Myocyte (in vitro differentiated cells): ENCODE results near the gene VCAN. TPM values are rescaled to one million over a fixed set of nuclear protein-coding genes. Genes with fewer than 3 reads are reported as not detected.

ENCODE experiments used
- DNase-seq: peaks from one replicate; pipeline ENCODE4 v3.0.0-alpha.2; 2012; ENCODE audit warnings: low read depth
- total RNA-seq: library from RNA; depleted of rRNA; stranded (reverse); fragments of >200 nt; gene quantifications from 2 replicates; pipeline ENCODE4 v1.2.3, GENCODE V29; 2014

Gene VCAN
- total RNA-seq, 1 donor from 2014 or later: 137 TPM

DNA sequence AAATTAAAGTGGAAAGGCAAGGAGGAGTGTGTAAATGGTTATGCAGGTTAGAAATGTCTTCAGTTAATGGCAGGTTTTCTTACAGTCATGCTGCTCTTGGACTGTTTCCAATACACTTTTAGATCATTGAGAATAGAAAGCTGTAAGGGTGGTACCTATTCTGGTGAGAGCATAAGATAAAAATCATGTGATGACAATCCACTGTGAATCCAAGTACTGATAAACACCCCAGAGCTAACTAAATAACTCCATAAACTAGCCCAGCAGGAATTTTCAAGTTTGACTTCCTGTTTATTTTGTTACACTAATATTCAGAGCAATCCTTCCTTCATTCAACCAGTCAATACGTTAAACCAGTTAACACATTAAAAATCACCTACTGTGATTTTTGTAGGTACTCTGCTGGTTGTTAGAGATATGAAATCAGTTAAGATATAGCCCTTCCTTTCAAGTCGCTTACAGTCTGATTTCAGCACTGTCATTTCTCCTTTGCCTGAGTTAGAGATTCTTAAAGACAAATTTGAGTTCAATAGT, 22.6 kb downstream of the VCAN start:
- DNase-seq: no peak

DNA sequence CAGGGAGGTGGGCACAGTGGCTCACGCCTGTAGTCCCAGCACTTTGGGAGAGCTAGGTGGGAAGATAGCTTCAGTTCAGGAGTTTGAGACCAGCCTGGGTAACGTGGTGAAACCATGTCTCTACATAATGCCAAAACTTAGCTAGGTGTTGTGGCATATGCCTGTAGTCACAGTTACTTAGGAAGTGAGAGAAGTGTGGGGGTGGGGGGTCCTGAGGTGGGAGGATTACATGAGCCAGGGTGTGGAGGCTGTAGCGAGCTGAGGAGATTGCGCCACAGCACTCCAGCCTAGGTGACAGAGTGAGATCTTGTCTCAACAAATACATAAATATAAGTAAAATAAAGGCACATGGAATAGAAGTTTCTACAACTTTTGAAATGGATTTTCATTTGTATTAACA, 23.1 kb downstream of the VCAN start:
- DNase-seq: no peak

DNA sequence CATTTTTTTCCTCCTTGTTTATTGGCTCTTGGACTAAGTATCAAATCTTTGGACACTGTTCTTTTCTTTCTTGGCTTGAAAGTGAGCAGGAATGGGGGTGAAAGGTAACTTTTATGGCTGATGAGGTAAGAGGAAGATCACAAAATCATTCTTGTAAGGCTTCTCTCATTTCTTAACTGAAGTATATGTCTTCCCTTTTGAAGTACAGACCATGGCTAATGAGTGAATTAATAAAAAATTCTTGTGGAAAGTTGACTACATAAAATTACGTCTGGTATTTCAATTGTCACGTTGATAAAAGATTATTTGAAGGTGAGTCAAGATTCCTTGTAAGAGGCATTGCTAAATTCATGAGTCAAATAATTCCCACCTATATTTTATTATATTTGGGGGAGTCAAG, 25.1 kb downstream of the VCAN start:
- no peak for DNase-seq

DNA sequence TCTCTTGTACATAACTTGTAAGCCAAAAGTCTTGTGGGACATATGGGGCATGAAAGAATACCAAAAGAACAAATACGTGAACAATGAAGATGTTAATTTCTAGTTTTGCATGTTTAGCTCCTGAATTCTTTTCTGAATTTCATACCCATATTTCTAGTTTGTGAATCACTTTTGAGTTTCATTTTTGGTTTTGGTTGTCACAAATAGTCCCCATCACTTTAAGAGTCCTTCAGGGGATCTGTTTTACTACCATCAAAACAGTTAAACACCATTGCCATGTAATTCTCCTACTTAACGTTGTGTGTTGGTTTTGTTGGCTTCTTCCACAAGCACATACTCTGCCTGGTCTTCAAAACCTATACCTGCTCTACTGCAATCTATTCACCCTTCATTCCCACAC, 27.0 kb downstream of the VCAN start:
- no peak for DNase-seq

DNA sequence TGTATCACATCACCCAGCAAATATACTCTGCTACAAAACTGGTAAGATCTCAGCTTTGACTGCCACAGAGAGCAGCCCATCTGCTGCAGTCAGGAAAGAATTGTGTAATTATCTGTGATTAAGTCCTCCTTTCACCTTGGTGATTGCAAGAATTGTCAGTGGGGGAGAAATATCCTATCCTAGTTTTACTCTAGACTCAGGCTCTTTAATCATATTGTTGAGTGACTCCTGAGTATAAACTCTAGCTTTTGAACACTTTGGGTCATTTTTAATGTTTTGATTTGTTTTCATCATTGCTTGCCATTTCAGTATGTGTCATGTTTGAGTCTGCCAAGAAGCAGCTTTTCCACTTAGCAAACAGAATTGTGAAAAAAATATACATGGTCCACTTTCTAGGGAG, 32.1 kb downstream of the VCAN start:
- no peak for DNase-seq

DNA sequence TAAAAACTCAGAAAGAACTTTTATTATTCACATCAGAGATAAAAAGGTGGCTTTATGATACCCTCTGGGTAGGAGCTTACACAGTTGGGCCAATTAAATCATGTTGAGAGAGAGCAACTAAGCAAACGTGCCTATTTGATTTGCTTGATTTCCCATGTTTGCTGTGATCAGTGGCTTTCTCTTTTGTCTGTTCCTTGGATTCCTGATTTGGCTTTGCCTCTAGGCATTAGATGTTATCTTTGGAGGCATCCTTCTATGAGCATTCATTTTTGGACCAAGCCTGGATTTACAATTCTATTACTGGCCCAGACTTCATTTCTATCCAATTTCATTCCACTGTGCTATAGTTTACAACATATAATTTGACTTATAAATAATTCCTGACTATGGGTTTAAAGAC, 35.9 kb downstream of the VCAN start:
- no peak for DNase-seq

DNA sequence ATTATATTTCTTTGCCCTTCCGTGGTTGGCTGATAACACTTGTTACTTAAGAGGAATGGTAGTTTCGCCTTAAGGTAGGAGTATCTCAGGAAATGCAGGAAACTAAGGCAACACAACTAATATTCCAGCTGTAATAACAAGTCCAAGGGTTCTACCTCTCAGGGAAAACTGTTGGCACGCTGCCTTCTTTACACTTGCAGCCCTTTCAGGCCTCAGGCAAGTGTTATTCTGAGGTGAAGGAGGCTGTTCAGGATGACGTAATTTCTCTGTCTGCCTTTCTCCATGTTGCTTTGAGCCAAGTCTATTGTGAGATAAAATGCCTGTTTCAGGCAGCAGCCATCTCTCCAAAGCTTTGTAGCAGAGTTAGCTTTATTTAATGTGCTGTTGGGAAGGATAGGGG, 38.0 kb downstream of the VCAN start:
- peak; percentile 13 for DNase-seq

DNA sequence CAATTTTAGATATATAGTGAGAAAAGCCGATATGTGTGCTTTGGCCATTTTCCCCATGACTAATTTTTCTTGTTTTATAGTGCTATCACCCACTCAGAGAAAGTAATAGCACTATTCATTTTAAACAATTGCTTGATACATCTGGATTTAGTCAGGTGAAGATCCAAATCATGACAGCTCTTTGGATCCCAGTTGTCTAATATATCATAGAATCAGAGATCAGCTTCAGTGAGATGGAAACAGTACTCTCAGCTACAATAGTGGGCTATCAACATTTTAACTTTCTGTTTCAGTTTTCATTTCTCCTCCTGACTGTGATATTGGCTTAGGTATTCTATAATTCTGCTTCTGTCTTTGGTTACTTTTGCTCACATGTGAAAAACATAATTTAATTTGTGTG, 38.7 kb downstream of the VCAN start:
- DNase-seq: no peak

DNA sequence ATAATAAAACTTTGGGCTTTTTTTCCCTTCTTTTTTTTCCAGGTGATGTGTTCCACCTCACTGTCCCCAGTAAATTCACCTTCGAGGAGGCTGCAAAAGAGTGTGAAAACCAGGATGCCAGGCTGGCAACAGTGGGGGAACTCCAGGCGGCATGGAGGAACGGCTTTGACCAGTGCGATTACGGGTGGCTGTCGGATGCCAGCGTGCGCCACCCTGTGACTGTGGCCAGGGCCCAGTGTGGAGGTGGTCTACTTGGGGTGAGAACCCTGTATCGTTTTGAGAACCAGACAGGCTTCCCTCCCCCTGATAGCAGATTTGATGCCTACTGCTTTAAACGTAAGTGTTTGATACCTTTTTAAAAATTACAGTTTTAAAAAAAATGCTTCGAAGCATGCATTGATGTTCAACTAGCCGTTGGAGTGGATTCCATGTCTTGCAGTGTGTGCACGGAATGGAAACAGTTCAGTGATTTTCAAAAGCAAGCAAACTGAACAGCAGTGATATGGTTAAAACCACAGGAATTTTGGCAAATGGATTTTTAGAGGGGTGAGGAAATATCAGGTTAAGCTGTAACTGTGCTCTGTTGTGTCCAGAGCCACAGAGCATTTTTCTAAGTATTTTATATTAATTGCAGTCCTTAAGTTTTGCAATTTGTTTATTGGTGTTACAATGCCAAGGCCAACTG, 40.7 kb downstream of the VCAN start:
- peak; percentile 33 for DNase-seq

DNA sequence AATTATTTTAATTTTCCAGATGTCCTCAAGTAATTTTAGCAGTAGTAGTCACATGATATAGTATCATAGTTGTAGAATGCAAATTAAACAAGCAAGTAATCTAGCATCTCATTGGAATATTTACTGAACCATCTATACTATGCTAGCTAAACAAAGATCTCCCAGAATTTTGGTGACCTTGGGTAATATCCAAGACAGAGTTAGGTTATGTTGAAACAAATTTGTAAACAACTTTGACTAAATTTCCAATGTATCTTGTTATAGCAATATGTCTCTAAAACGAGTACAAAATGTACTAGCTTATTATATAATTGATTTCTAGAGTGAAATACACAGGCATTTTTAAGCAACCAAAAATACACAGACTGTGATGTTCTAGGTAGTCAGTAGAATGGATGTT, 41.5 kb downstream of the VCAN start:
- no peak for DNase-seq

DNA sequence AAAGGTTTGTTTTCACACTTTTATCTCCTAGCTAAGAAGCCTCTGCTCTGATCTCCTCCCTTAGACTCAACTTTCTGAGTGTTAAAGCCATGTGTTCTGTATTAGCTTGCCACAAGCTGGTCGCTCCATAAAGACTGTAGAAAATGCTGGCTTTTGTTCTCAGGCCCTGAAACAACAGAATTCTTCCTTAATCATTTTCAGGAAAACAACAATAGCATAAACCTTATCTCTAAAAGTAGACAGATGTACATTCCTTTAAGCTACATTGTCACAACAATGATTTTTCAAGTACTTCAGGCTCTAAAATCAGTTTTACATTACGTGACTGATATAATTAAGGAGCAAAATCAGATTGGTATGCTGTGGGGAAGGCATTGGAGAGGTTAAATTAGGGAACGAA, 41.9 kb downstream of the VCAN start:
- no peak for DNase-seq

DNA sequence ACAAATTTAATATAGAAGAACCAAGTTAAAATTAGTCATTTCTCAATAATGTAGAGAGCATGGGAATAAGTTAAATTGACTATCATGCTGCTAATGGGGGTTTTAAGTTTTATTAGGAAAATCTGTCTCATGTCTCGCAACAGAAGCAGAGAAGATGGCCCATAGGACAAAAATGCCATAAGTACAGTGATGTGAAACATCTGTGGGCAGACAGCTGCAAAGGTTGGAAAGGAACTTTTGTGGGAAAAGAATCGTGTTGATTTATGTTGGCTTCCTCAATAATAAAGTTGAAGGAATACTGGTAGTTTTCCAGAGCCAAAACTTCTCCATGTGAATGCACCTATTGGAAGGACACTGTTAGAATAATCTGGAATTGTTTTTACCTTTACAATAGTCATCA, 44.8 kb downstream of the VCAN start:
- DNase-seq: peak; percentile 51

DNA sequence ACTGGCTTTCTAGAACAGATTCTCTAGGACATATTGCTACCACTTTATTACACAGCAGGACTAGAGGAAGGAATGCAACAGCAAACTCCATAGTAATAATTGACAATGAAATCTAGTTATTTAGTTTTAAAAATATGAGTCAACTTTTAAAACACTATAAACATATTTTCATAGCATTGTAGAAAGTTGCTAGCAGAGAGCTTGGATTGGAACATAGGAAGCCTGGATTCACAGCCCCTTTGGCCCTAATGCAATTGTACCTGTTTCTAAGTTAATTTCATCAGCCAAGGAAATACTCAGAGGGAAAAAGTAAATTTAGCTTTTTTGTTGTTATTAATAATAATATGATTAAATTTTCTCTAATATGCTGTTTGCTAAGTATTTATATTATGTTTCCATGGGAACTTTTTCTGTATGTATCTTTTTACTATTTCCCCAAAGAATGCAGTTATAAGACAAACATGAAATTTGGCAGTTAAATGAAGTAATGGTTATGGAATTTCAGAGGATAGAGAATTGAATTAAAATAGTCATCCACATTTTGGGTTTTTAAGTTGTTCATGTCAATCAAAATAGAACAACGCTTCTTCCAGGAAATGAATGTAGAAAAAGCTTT, 45.6 kb downstream of the VCAN start:
- peak; percentile 56 for DNase-seq

DNA sequence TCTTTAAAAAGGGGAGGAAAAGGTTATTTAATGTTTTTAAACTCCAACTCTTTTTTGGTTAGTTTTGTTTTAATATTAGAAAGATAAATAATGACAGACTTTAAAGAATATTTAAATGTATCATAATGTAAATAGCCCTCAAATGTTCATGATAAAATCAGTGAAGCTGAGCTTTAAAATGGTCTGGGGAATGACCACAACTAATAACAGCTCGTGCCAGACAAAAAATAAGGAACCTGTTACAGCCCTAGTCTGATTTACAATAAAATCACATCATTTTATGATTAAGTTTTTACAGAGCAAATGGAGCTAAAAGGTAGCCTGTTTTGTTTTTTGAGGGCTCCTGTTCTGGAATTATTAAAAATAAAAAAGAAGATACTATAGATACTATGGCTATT, 46.1 kb downstream of the VCAN start:
- DNase-seq: no peak

DNA sequence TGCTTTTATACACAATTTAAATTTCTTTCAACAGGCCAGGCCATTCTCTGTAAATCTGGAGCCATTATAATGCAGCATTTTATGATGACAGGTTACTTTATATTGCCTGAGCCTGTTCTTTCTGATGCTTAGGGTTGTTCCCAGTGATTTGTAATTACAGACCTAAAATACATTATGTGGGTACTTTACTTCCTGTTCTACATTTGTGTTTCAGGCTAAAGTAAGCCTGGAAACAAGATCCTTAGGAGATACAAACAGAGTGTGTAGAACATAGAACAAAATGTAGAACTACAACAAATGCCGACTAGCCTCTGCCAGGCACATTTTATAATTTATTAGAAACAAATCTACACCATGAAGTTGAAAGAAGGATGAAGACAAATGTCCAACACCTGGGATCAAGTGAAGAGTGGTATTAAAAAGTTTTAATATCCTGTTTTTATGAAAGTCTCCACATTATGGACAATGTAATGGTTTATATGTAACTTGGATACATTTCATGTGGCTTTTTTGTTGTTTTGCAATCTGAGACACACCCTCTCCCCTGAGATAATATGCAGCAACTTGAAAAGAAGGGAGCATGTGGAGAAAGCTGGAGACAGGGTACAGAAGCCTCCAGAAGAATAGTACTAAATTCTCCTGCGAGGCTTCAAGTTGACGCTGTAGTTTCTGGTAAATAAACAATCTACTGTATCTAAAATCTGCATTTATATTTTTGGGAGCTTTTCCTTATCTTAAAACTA, 46.9 kb downstream of the VCAN start:
- DNase-seq: peak; percentile 29

DNA sequence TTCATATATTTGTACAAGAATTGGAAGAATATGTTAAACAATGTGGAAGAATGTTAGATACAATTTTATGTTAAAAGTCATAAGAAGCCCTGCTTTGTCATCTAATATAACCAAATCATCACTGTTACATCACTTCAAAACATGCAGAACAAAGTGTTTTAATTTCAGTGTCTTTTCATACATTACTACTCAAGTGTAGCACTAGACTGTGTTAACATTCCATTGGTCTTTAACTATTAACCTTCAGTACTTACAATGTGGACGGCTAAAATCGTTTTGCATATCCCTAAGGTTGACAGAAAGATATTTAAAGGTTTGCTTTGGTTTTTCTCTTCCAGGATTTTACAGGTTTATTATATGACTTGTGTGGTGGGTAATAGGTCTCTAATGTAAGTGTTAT, 50.9 kb downstream of the VCAN start:
- no peak for DNase-seq

DNA sequence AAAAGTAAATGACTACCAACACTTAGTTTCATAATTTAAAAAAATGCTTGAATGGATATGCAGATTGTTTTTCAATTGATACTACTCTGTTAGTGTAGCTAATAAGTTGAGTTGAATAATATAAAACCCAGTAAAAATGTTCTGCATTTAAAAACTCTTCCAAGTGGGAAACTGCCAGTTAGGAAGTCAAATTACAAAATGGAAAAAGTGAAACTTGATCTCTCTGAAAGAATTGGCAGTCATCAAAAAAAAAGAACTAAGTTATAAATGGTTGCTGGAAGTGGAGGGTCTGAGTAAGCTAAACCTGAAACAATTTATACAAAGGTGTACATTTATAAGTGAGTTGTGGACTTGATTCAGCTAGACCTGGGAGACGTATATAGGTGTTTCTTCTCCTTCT, 52.4 kb downstream of the VCAN start:
- DNase-seq: no peak

DNA sequence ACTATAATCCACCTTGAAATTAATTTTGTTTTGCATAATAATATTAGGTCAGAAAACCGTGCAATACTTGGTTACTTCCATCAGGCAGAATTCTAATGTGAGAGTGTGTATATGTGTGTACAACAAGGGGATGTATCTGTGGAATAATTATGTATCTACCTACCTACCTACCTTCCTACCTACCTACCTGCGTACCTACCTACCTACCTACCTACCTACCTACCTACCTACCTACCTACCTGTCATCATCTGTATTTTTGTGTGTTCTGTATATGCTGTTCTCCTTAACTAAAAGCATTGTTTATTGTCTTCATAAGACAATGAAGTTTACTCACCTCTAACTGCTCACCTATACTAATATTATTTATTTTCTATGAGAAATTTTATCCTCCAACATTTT, 52.8 kb downstream of the VCAN start:
- DNase-seq: no peak

DNA sequence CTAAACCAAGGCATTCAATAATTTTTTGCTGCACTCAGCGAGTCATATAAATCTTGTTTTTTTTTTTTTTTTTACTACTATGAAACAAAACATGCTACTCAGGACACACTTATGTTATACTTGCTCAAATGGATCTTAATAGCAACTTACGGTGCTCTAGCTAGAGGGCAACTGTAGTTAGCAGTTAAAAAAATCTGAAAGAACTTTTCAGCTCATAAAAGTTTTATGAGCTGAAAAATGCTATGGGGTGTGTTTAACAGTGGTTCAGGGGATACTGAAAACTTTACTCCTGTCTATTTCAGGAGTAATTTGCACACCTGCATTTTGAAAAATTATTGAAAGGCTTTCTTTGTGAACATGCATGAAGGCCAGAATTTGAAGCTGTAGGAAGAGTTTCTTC, 53.4 kb downstream of the VCAN start:
- no peak for DNase-seq

DNA sequence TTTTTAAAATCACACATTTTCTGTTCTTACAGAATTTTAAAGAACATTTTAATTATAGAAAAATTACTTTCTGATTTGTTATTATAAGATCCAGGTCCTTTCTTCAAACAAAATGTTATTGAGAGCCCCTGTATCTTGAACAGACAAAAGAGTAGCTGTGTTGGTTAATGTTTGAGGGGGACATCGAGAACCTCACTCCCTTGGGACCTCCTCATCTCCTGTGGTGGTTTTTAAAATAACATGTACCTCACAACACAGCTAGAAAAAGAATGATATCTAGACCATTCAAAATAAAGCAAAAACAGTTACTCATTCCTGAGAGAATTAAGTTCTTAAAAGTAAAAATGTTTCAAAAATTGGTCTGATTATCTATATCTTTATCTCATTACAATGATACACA, 54.7 kb downstream of the VCAN start:
- DNase-seq: no peak

DNA sequence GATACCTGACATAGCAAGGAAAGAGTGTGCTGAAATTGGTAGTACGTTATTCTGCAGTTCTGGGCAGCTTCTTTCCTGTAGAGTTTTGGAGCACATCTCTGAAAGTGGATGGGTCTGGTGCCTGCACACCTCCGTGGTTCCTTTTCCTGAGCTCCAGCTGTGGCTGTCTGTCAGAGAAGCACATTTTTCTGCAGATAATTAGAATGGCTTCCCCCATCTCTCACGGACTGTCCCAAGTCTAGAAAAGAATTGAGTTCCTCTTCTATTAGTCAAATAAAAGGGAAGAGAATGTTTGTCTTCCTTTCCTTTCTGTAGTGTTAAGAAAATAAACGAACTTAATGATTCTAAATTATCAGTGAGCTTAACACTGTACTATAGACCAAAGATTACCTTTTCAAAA, 55.7 kb downstream of the VCAN start:
- peak; percentile 66 for DNase-seq

DNA sequence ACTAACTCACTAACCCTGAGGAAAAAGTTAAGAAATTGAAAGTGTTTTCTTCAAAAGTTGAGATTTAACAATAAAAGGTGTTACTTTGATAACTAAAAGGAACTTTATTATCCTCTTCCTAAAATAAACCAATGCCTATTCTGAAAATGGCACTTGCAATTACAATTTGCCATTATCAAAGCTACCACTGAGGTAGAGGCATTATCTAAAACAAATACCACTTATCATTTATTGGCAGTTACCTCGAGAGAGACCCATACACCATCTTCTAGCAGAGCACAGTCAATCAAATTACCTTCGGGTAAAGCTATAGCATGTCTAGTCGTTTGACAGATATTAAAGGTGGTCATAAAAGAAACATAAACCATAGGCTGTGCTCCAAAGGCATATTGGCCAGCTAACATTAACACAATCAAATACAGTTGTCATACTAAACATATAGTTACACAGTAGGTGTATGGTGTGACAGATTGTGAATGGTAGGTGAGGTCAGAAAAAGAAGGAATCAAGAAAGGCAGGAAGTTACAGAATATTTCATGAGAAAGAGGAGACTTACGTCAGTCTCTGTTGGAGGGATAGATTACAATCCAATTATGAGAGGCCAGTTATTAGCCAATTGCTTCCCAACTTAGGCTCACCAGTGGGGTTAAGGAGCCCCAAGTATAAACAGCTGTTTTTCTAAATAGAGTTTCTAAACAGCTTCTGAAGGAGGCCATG, 56.3 kb downstream of the VCAN start:
- no peak for DNase-seq
